ENCODE results near the gene COQ10A.
A peak's percentile ranks its signal among the peaks of the same experiment; 100 is the strongest.

The COQ10A gene

GRCh38 chr12:56317675-56318074 is 50.9 kb downstream of the COQ10A start:
- Histone ChIP-seq H3K9ac (ENCODE audit: low read length) (no peak overlapping the region), H3K27ac (ENCODE audit: low read length) (no peak overlapping the region)

More at GRCh38 chr12:56317675-56318074, 50.9 kb downstream of the COQ10A start:
- TF ChIP-seq, protein P1, sequence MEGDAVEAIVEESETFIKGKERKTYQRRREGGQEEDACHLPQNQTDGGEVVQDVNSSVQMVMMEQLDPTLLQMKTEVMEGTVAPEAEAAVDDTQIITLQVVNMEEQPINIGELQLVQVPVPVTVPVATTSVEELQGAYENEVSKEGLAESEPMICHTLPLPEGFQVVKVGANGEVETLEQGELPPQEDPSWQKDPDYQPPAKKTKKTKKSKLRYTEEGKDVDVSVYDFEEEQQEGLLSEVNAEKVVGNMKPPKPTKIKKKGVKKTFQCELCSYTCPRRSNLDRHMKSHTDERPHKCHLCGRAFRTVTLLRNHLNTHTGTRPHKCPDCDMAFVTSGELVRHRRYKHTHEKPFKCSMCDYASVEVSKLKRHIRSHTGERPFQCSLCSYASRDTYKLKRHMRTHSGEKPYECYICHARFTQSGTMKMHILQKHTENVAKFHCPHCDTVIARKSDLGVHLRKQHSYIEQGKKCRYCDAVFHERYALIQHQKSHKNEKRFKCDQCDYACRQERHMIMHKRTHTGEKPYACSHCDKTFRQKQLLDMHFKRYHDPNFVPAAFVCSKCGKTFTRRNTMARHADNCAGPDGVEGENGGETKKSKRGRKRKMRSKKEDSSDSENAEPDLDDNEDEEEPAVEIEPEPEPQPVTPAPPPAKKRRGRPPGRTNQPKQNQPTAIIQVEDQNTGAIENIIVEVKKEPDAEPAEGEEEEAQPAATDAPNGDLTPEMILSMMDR (IDR thresholded peaks at IDR 0.05; ENCODE audit: low read length) = peak; percentile 14; the same call in 1 of the 2 replicates
- TF ChIP-seq EZH2 (optimal IDR thresholded peaks at IDR 0.05; ENCODE audit: low read depth, low read length) = no peak
- DNase-seq = no peak
- peaks cover 4% of the 10 kb centered on the region; the same call in 1 of the 2 replicates for H3F3A ChIP-seq (ENCODE audit: insufficient read depth, low read length)
- H3K9me2 ChIP-seq (replicated peaks; ENCODE audit: insufficient read depth, low read length) = no peaks in the 10 kb centered on the region
- H3K4me3 ChIP-seq (ENCODE audit: low read length) = no peak overlapping the region
- no peak overlapping the region for H3K4me2 ChIP-seq (ENCODE audit: low read depth, low read length)
- H4K20me1 ChIP-seq (ENCODE audit: insufficient read depth, low read length) = no peaks in the 10 kb centered on the region
- H2AFZ ChIP-seq (ENCODE audit: low read length) = no peak overlapping the region
- peaks cover 12% of the 10 kb centered on the region for H3K4me1 ChIP-seq (ENCODE audit: low read length)
- no peaks in the 10 kb centered on the region for H3K36me3 ChIP-seq (replicated peaks; ENCODE audit: insufficient read depth, low read length)
- no peaks in the 10 kb centered on the region for H3K27me3 ChIP-seq (replicated peaks; ENCODE audit: insufficient read depth, low read length)
- H3K79me2 ChIP-seq (ENCODE audit: low read length) = peaks cover 18% of the 10 kb centered on the region
- H3K9me3 ChIP-seq (replicated peaks; ENCODE audit: insufficient read depth, low read length) = no peaks in the 10 kb centered on the region
